DOHH2 (cell line): ENCODE measurements around the gene TTC39B.

ENCODE experiments used
- H3F3A ChIP-seq: fragments of 200-600 bp; sonication (generic), shearing (Covaris generic); 2 replicates; pipeline ENCODE4 v1.6.0; 2016; ENCODE audit warnings: antibody characterized with exemption, mild to moderate bottlenecking; ENCODE audit not compliant: control insufficient read depth, insufficient read depth
- H3K27ac ChIP-seq: fragments of 200-600 bp; sonication (generic); 2 replicates; pipeline ENCODE4 v1.5.1; 2014; ENCODE audit warnings: low read depth, mild to moderate bottlenecking, low read length, moderate library complexity
- H3K27me3 ChIP-seq: fragments of 200-600 bp; sonication (generic); 2 replicates; pipeline ENCODE4 v1.6.1; 2014; ENCODE audit warnings: mild to moderate bottlenecking, low read length, mixed read lengths; ENCODE audit not compliant: control insufficient read depth
- H3K36me3 ChIP-seq: fragments of 200-600 bp; sonication (generic); 2 replicates; pipeline ENCODE4 v1.6.1; 2014; ENCODE audit warnings: mild to moderate bottlenecking, low read length, moderate library complexity, mixed read lengths; ENCODE audit not compliant: control insufficient read depth
- H3K4me1 ChIP-seq: fragments of 200-600 bp; sonication (generic); 2 replicates; pipeline ENCODE4 v1.6.1; 2014; ENCODE audit warnings: mild to moderate bottlenecking, low read length, mixed read lengths; ENCODE audit not compliant: control insufficient read depth
- H3K4me2 ChIP-seq: fragments of 200-600 bp; sonication (generic); 2 replicates; pipeline ENCODE4 v1.6.0; 2014; ENCODE audit warnings: mild to moderate bottlenecking, low read length, moderate library complexity
- H3K4me3 ChIP-seq: fragments of 200-600 bp; sonication (generic); 2 replicates; pipeline ENCODE4 v1.5.1; 2014; ENCODE audit warnings: mild to moderate bottlenecking, low read length, mixed read lengths
- H3K79me2 ChIP-seq: fragments of 200-600 bp; sonication (generic); 2 replicates; pipeline ENCODE4 v1.6.1; 2014; ENCODE audit warnings: mild to moderate bottlenecking, low read length, mixed read lengths; ENCODE audit not compliant: control insufficient read depth
- H3K9me2 ChIP-seq: fragments of 200-600 bp; sonication (generic); replicated peaks from 2 replicates; pipeline ENCODE4 v1.6.1; 2014; ENCODE audit warnings: mild to moderate bottlenecking, low read length, mixed read lengths; ENCODE audit not compliant: control insufficient read depth
- H3K9me3 ChIP-seq: fragments of 200-600 bp; sonication (generic); 2 replicates; pipeline ENCODE4 v1.6.1; 2014; ENCODE audit warnings: antibody characterized with exemption, low read length, mixed read lengths; ENCODE audit not compliant: control insufficient read depth, insufficient read depth
- H4K20me1 ChIP-seq: fragments of 200-600 bp; sonication (generic); 2 replicates; pipeline ENCODE4 v1.6.0; 2014; ENCODE audit warnings: low read depth, mild to moderate bottlenecking, antibody characterized with exemption, low read length, moderate library complexity; ENCODE audit not compliant: control insufficient read depth, insufficient read depth
- CTCF ChIP-seq: fragments of 200-600 bp; sonication (generic); IDR thresholded peaks from one replicate; pipeline ENCODE4 v1.5.1; 2014; ENCODE audit warnings: antibody characterized with exemption, mild to moderate bottlenecking, low read depth, low read length; ENCODE audit not compliant: poor library complexity, severe bottlenecking
- EZH2phosphoT487 ChIP-seq: fragments of 200-600 bp; sonication (generic); IDR thresholded peaks from 2 replicates; pipeline ENCODE4 v1.6.1; 2017; ENCODE audit warnings: borderline replicate concordance, mild to moderate bottlenecking, antibody characterized with exemption, low read length, moderate library complexity, mixed read lengths

TTC39B gene

GRCh38 chr9:15154677-15155076, 152.3 kb downstream of the TTC39B start:
- Histone ChIP-seq H3K9me2 (no peaks in the 10 kb centered on the region), H3K4me1 (peaks cover 32% of the 10 kb centered on the region), H3K4me3 (no peak overlapping the region), H3K27ac (no peak overlapping the region), H3K4me2 (no peak overlapping the region), H3F3A (no peaks in the 10 kb centered on the region), H3K36me3 (no peaks in the 10 kb centered on the region), H3K27me3 (no peaks in the 10 kb centered on the region), H4K20me1 (no peaks in the 10 kb centered on the region), H3K79me2 (no peaks in the 10 kb centered on the region), H3K9me3 (no peaks in the 10 kb centered on the region)
- TF ChIP-seq EZH2phosphoT487 = no peak

GRCh38 chr9:15153961-15154360, 153.1 kb downstream of the TTC39B start:
- Histone ChIP-seq H3K4me3 (no peak overlapping the region), H3K9me3 (no peaks in the 10 kb centered on the region), H3K9me2 (no peaks in the 10 kb centered on the region), H3K36me3 (no peaks in the 10 kb centered on the region), H3K27me3 (no peaks in the 10 kb centered on the region), H3K79me2 (no peaks in the 10 kb centered on the region), H3F3A (no peaks in the 10 kb centered on the region), H3K27ac (no peak overlapping the region), H3K4me1 (peaks cover 32% of the 10 kb centered on the region), H4K20me1 (no peaks in the 10 kb centered on the region), H3K4me2 (no peak overlapping the region)
- TF ChIP-seq CTCF (no peak), EZH2phosphoT487 (no peak)

GRCh38 chr9:15150939-15151338, 156.1 kb downstream of the TTC39B start:
- Histone ChIP-seq H3F3A (no peaks in the 10 kb centered on the region), H3K27ac (no peak overlapping the region), H3K27me3 (no peaks in the 10 kb centered on the region; the same call in 1 of the 2 replicates), H3K9me3 (no peaks in the 10 kb centered on the region), H3K4me3 (no peak overlapping the region), H3K36me3 (no peaks in the 10 kb centered on the region), H3K4me1 (peaks cover 14% of the 10 kb centered on the region), H4K20me1 (no peaks in the 10 kb centered on the region), H3K4me2 (no peak overlapping the region), H3K79me2 (no peaks in the 10 kb centered on the region), H3K9me2 (no peaks in the 10 kb centered on the region)
- TF ChIP-seq EZH2phosphoT487 = no peak

- Histone ChIP-seq H3K79me2 (no peaks in the 10 kb centered on the region), H3K4me1 (no peaks in the 10 kb centered on the region), H3K9me2 (no peaks in the 10 kb centered on the region), H3K4me3 (no peak overlapping the region), H3K4me2 (no peak overlapping the region), H3F3A (no peaks in the 10 kb centered on the region), H3K9me3 (no peaks in the 10 kb centered on the region), H3K27ac (no peak overlapping the region), H3K27me3 (no peaks in the 10 kb centered on the region; the same call in 1 of the 2 replicates), H3K36me3 (no peaks in the 10 kb centered on the region), H4K20me1 (no peaks in the 10 kb centered on the region)
- TF ChIP-seq CTCF (no peak), EZH2phosphoT487 (no peak)
These were observed 157.6 kb downstream of the TTC39B start for GRCh38 chr9:15149450-15149849.
